H9 (cell line): ENCODE results near the gene NOD1. TPM values are rescaled to one million over a fixed set of nuclear protein-coding genes. Genes with fewer than 3 reads are reported as not detected.

Experiments used
- DNase-seq: peaks from one replicate; pipeline ENCODE4 v3.0.0-alpha.2; 2017
- H2AFZ ChIP-seq: one replicate; pipeline ENCODE4 v1.6.1; 2013; ENCODE audit warnings: mild to moderate bottlenecking, low read length, control low read depth, moderate library complexity
- H2AK5ac ChIP-seq: 2 replicates; pipeline ENCODE4 v1.6.1; 2013; ENCODE audit warnings: low read length, control low read depth, mixed read lengths; ENCODE audit not compliant: insufficient read length
- H2BK120ac ChIP-seq: one replicate; pipeline ENCODE4 v1.6.1; 2013; ENCODE audit warnings: low read depth, mild to moderate bottlenecking, low read length, control low read depth, inconsistent platforms; ENCODE audit not compliant: poor library complexity, severe bottlenecking
- H2BK12ac ChIP-seq: 2 replicates; pipeline ENCODE4 v1.6.1; 2013; ENCODE audit warnings: low read length, control low read depth, mixed read lengths, low read depth; ENCODE audit not compliant: insufficient read length
- H2BK15ac ChIP-seq: 2 replicates; pipeline ENCODE4 v1.6.1; 2013; ENCODE audit warnings: low read depth, low read length, control low read depth
- H2BK20ac ChIP-seq: one replicate; pipeline ENCODE4 v1.6.1; 2013; ENCODE audit warnings: low read depth, mild to moderate bottlenecking, low read length, control low read depth, inconsistent platforms; ENCODE audit not compliant: poor library complexity, severe bottlenecking
- H2BK5ac ChIP-seq: 2 replicates; pipeline ENCODE4 v1.6.1; 2013; ENCODE audit warnings: low read length, control low read depth, mixed read lengths; ENCODE audit not compliant: insufficient read length
- H3K14ac ChIP-seq: 2 replicates; pipeline ENCODE4 v1.6.1; 2013; ENCODE audit warnings: low read length, control low read depth; ENCODE audit not compliant: insufficient read depth
- H3K18ac ChIP-seq: 2 replicates; pipeline ENCODE4 v1.6.1; 2013; ENCODE audit warnings: low read depth, mild to moderate bottlenecking, mixed read lengths, low read length, control low read depth; ENCODE audit not compliant: insufficient read length
- H3K23ac ChIP-seq: 2 replicates; pipeline ENCODE4 v1.6.1; 2013; ENCODE audit warnings: low read length, control low read depth, mixed read lengths, low read depth; ENCODE audit not compliant: insufficient read length
- H3K23me2 ChIP-seq: 2 replicates; pipeline ENCODE4 v1.6.1; 2013; ENCODE audit warnings: low read depth, mild to moderate bottlenecking, mixed read lengths, low read length, control low read depth; ENCODE audit not compliant: insufficient read length, poor library complexity, severe bottlenecking
- H3K27ac ChIP-seq: 2 replicates; pipeline ENCODE4 v1.5.1; 2013; ENCODE audit warnings: low read length, control low read depth, mixed read lengths, low read depth; ENCODE audit not compliant: insufficient read length
- H3K27me3 ChIP-seq: 2 replicates; pipeline ENCODE4 v1.6.1; 2013; ENCODE audit warnings: low read length, control low read depth, inconsistent platforms; ENCODE audit not compliant: insufficient read depth
- H3K4ac ChIP-seq: 2 replicates; pipeline ENCODE4 v1.6.1; 2013; ENCODE audit warnings: low read depth, mild to moderate bottlenecking, control low read depth, inconsistent platforms, low read length, moderate library complexity
- H3K4me1 ChIP-seq: 2 replicates; pipeline ENCODE4 v1.6.1; 2013; ENCODE audit warnings: low read length, control low read depth, inconsistent platforms; ENCODE audit not compliant: insufficient read depth
- H3K4me2 ChIP-seq: 2 replicates; pipeline ENCODE4 v1.6.1; 2013; ENCODE audit warnings: low read length, control low read depth, mixed read lengths; ENCODE audit not compliant: insufficient read length, insufficient read depth
- H3K56ac ChIP-seq: 2 replicates; pipeline ENCODE4 v1.6.1; 2013; ENCODE audit warnings: low read depth, mild to moderate bottlenecking, mixed read lengths, low read length, control low read depth; ENCODE audit not compliant: insufficient read length
- H3K79me1 ChIP-seq: 2 replicates; pipeline ENCODE4 v1.6.1; 2013; ENCODE audit warnings: low read depth, mild to moderate bottlenecking, moderate library complexity, low read length, control low read depth, inconsistent platforms; ENCODE audit not compliant: insufficient read depth, poor library complexity, severe bottlenecking
- H3K79me2 ChIP-seq: 2 replicates; pipeline ENCODE4 v1.6.1; 2013; ENCODE audit warnings: low read length, control low read depth, inconsistent platforms; ENCODE audit not compliant: insufficient read depth
- H3K9ac ChIP-seq: 2 replicates; pipeline ENCODE4 v1.6.1; 2013; ENCODE audit warnings: low read length, control low read depth, mixed read lengths; ENCODE audit not compliant: insufficient read length; ENCODE audit errors: extremely low read depth
- H3K9me3 ChIP-seq: one replicate; pipeline ENCODE4 v1.6.1; 2013; ENCODE audit warnings: low read depth, low read length, inconsistent platforms; ENCODE audit not compliant: control insufficient read depth
- H3T11ph ChIP-seq: one replicate; pipeline ENCODE4 v1.6.1; 2013; ENCODE audit warnings: mild to moderate bottlenecking, low read length, control low read depth, inconsistent platforms
- H4K20me1 ChIP-seq: one replicate; pipeline ENCODE4 v1.6.1; 2013; ENCODE audit not compliant: control insufficient read depth, insufficient read length, insufficient read depth
- H4K5ac ChIP-seq: 2 replicates; pipeline ENCODE4 v1.6.1; 2013; ENCODE audit warnings: low read depth, mild to moderate bottlenecking, mixed read lengths, low read length, control low read depth; ENCODE audit not compliant: insufficient read length
- H4K8ac ChIP-seq: replicated peaks from 2 replicates; pipeline ENCODE4 v1.6.1; 2013; ENCODE audit warnings: low read length, control low read depth, mixed read lengths, low read depth; ENCODE audit not compliant: insufficient read length
- H4K91ac ChIP-seq: 2 replicates; pipeline ENCODE4 v1.6.1; 2013; ENCODE audit warnings: low read depth, mild to moderate bottlenecking, moderate library complexity, mixed read lengths, low read length, control low read depth; ENCODE audit not compliant: insufficient read length
- H3K27ac Mint-ChIP-seq, 3 experiments: 2 replicates in 2 of 3; 3 replicates in 1 of 3; pipeline ENCODE4 v1.8.0; 2020 to 2021; ENCODE audit warnings: mixed read lengths in 3 of 3, mild to moderate bottlenecking in 1 of 3, moderate library complexity in 1 of 3
- H3K27me3 Mint-ChIP-seq: 2 replicates; pipeline ENCODE4 v1.8.0; 2021; ENCODE audit warnings: low read depth, mild to moderate bottlenecking, moderate library complexity, mixed read lengths
- H3K36me3 Mint-ChIP-seq, 3 experiments: 2 replicates in 2 of 3; 3 replicates in 1 of 3; pipeline ENCODE4 v1.8.0; 2020 to 2021; ENCODE audit warnings: low read depth in 3 of 3, mixed read lengths in 3 of 3; ENCODE audit not compliant: insufficient read depth in 1 of 3
- H3K4me1 Mint-ChIP-seq, 2 experiments: 2 replicates each; pipeline ENCODE4 v1.8.0; 2020; ENCODE audit warnings: mixed read lengths in 2 of 2
- H3K4me3 Mint-ChIP-seq, 2 experiments: 2 replicates in 1 of 2; 3 replicates in 1 of 2; pipeline ENCODE4 v1.8.0; 2020 to 2021; ENCODE audit warnings: mild to moderate bottlenecking in 2 of 2, mixed read lengths in 2 of 2, moderate library complexity in 1 of 2
- H3K9me3 Mint-ChIP-seq, 2 experiments: 2 replicates in 1 of 2; 3 replicates in 1 of 2; pipeline ENCODE4 v1.8.0; 2020; ENCODE audit warnings: mild to moderate bottlenecking in 2 of 2, mixed read lengths in 2 of 2, moderate library complexity in 1 of 2
- CTCF ChIP-seq: fragments of 200-600 bp; sonication (generic); conservative IDR thresholded peaks from 3 replicates; pipeline ENCODE4 v1.8.0; 2021; ENCODE audit warnings: antibody characterized with exemption, mild to moderate bottlenecking
- WGBS: extraction: QIAGEN DNeasy Blood & Tissue Kit; methylation state at CpG from one replicate; pipeline ENCODE4 v1.1.7; 2013; ENCODE audit warnings: missing lambda C conversion rate, low lambda C conversion rate, mixed read lengths; ENCODE audit not compliant: insufficient read length; ENCODE audit errors: extremely low coverage; 5-methylcytosine and 5-hydroxymethylcytosine counted together
- total RNA-seq: library from RNA; stranded (reverse); gene quantifications from 2 replicates; pipeline ENCODE4 v1.2.1, GENCODE V29; 2021

Gene NOD1
- total RNA-seq, 1 experiment from 2014 or later = 5.3 TPM

GRCh38 chr7:30521532-30521931 is 42.9 kb upstream of the NOD1 start:
- Histone ChIP-seq H3K56ac (no peak overlapping the region), H4K91ac (no peak overlapping the region), H4K8ac (no peak overlapping the region), H2BK20ac (no peak overlapping the region), H3K27ac (no peak overlapping the region), H3K79me1 (no peaks in the 10 kb centered on the region), H4K20me1 (no peaks in the 10 kb centered on the region), H2BK5ac (no peak overlapping the region), H3K9ac (no peak overlapping the region), H3K14ac (no peak overlapping the region), H2AK5ac (no peak overlapping the region), H3K23me2 (no peaks in the 10 kb centered on the region), H4K5ac (peak overlapping the region; percentile 76), H3K23ac (no peak overlapping the region), H2BK12ac (no peak overlapping the region), H3K27me3 (no peaks in the 10 kb centered on the region), H3K4ac (no peak overlapping the region), H3K79me2 (no peaks in the 10 kb centered on the region), H3K9me3 (no peaks in the 10 kb centered on the region), H2BK15ac (no peak overlapping the region; the same call in 1 of the 2 replicates), H3T11ph (no peak overlapping the region), H2BK120ac (no peak overlapping the region), H3K18ac (no peak overlapping the region), H3K4me1 (no peaks in the 10 kb centered on the region; the same call in 1 of the 2 replicates), H2AFZ (no peak overlapping the region), H3K4me2 (no peak overlapping the region)
- H3K36me3 Mint-ChIP-seq = no peaks in the 10 kb centered on the region
- H3K4me1 Mint-ChIP-seq = peaks cover 10 to 14% of the 10 kb centered on the region in 2 experiments
- WGBS = no CpG with 5 or more reads among the region's 1 CpG
- H3K27ac Mint-ChIP-seq = no peak overlapping the region
- DNase-seq = no peak
- peaks cover 3% of the 10 kb centered on the region; the same call in 1 of the 2 replicates for H3K27me3 Mint-ChIP-seq
- no peak overlapping the region for H3K4me3 Mint-ChIP-seq
- TF ChIP-seq CTCF = no peak
- H3K9me3 Mint-ChIP-seq = no peaks in the 10 kb centered on the region
